Measurements from ENCODE around the gene S1PR1.

GRCh38 chr1:101278845-101279244 is 42.0 kb downstream of the S1PR1 start:
- no peak for TF ChIP-seq POLR2AphosphoS5 (IDR thresholded peaks at IDR 0.05; ENCODE audit: borderline replicate concordance, low read depth, low read length)
- no peak for TF ChIP-seq EZH2 (IDR thresholded peaks at IDR 0.05)
- no peak for TF ChIP-seq FOXP2 (optimal IDR thresholded peaks at IDR 0.05; ENCODE audit: control extremely low read depth, extremely low read length, insufficient read depth)

All from SK-N-MC (cell line).